HG03280 (cell line): ENCODE results near the gene ZC3HAV1.
"Not testable (repeated sequence)": the region's sequence is repeated elsewhere in the genome, so short reads cannot be mapped to it uniquely, and the experiment has no call there.

Experiments
- ATAC-seq: cut with Tn5 transposase; IDR thresholded peaks from one replicate; pipeline ENCODE4 v1.9.1; 2021; ENCODE audit warnings: mild to moderate bottlenecking, moderate library complexity; ENCODE audit not compliant: unreplicated experiment

Gene ZC3HAV1

DNA sequence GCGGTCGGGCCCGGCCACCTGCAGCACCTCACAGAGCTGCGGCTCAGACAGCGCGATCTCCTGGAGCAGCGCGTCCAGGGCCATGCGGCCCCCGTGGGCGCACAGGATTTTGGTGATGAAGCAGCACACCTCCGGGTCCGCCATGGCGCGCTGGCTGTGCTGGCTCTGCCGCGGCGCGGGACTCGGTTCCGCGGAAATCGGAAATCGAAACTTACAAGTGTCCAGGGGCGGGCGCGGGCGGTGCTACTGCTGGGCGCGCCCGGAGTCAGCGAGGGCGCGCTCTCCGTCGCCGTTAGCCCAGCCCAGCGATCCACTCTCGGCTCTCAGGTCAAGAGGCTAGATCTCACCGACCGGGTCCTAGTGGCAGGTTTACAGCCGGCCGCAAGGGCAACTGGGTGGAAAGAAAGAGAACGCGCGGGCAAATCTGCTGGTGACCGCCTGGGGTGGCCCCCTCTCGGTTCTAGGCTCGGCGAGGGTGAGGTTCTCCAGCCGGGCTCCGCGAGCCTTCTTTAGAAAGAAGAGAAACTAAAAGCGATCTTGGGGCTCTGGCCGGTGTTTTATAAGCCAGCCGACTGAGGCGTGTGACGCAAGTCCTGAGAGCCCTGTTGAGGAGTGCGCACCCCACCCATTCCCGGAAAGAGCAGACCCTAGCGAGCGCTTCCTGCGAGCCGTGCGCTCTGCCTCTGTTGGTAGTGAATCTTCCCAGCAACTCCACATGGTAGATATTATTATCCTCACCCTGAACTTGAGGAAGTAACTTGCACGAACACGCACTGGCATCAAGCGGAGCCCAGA is at the start of gene ZC3HAV1:
Gene ZC3HAV1, minus strand, starts transcription at position 533 of the 795 bp plus-strand sequence. Its CDS starts 389 bp downstream, at position 144.
- ATAC-seq, result peak; percentile 74

DNA sequence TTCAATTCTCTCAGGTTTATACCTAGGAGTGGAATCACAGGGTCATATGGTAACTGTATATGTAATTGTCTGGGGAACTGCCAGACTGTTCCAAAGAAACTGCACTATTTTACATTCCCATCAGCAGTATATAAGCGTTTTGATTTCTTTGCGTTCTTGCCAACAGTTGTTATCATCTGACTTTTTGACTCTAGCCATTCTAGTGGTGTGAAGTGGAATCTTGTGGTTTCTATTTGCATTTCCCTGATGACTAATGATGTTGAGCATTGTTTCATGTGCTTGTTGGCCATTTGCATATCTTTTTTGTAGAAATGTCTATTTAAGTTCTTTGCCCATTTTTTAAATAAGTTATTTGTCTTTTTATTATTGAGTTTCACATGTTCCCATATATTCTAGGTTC is 44.3 kb upstream of the ZC3HAV1 start:
- no peak for ATAC-seq

DNA sequence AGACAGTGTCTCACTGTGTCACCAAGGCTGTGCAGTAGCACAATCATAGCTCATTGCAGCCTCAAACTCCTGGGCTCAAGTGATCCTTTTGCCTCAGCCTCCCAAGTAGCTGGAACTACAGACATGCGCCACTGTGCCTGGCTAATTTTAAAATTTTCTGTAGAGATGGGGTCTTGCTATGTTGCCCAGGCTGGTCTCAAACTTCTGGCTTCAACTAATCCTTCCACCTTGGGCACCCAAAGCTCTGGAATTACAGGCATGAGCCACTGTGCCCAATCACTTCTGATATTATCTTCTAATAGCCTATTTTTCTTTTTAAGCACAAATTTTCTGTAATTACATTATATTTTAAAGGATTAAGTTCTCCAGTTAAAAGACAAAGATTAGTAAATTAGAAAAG is 42.6 kb upstream of the ZC3HAV1 start:
- ATAC-seq, result no peak

DNA sequence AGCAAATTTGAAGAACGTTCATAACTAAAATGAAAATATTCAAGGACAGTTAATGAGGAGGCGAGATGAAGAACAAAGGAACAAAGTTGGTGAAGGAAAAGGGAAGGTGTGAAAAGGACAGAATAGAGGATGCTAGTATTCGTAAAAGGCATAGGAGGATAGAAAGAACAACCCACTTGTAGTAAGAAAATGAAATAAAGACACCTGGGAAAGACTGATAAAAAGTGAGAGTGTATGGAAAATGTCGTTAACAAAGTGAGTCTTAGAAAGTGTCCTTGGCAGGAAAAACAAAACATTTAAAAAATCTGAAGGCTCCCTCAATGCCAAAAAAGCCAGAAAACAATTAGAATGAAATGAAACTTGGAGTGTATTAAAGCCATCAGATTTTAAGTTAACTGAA is 29.6 kb upstream of the ZC3HAV1 start:
- ATAC-seq, result no peak

DNA sequence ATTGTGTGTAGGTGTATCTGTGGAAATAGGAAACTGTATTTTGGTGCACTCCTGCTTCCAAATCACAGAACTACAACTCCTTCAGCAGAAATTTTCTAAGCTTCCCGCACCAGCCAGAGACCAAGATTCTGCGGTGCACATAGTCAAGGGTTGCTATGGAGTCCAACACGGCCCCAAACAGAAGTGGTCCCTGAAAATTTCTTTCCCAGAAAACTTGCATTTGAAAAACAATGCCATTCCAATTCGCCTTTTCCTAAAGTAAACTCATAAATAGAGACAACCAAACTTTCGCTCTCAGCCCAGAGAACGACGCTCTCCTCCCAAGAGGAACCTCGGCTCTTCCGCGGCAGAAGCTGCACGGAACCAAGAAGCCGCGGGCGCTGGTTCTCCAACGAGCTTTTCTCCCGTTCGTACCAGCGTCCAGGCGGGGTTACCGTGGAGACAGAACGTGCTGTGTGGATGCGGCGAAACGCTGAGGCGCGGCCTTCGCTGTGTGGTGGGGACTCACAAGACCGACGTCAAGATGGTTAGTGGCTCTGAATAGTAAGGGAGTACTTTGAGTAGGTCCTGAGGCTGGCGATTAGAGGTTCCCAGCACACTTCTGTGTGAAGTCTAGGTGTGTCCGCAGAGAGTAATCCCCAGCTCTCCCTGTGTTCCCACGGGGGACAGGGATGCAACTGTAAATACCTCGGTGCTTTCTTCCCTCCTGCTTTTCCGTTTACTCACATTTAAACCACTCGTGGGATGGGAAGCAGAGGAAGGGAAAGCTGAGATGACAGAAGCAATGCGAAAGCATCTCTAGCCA is 24.0 kb upstream of the ZC3HAV1 start:
- peak; percentile 95 for ATAC-seq

DNA sequence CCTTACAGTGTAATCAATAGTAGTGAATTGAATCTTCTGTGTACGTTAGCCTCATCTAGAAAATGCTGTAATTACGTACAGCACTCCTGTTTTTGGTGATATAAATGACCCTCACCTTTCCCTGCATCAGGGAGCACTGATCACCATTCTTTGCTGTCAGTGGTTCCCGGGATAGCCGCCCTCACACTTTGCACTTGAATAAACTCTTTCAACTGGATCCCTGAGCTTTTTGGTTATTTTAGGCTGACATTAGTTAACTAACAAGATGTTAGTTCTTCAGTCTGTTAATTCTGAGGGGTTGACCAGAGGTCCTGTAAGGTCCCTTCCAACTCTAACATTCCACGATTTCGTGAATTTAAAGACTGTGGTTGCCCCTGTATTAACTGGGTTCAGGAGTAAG is 23.4 kb upstream of the ZC3HAV1 start:
- ATAC-seq, result no peak

DNA sequence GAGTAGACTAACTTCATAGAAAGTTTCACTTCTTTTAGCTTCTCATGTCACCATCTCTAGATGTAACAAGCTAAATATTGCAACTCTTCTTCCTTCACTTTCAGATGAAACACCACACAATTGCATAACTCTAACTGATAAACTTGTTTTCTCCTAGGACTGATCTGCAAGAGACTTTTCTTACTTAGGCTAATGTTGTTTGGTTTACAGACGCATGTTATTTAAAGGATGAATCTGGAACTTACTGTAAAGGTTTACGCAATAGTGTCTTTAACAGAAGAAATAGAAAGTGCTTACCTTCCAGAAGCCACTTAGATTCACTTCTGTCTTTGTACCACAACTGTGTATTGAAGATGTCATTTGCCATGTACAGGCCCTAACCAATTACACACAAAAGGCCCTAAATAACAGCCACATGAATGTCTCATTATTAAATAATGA is 22.1 kb upstream of the ZC3HAV1 start:
- no peak for ATAC-seq

DNA sequence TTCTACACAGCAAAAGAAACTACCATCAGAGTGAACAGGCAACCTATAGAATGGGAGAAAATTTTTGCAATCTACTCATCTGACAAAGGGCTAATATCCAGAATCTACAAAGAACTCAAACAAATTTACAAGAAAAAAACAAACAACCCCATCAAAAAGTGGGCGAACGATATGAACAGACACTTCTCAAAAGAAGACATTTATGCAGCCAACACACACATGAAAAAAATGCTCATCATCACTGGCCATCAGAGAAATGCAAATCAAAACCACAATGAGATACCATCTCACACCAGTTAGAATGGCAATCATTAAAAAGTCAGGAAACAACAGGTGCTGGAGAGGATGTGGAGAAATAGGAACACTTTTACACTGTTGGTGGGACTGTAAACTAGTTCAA is 20.3 kb upstream of the ZC3HAV1 start:
- ATAC-seq, result not testable (repeated sequence)

DNA sequence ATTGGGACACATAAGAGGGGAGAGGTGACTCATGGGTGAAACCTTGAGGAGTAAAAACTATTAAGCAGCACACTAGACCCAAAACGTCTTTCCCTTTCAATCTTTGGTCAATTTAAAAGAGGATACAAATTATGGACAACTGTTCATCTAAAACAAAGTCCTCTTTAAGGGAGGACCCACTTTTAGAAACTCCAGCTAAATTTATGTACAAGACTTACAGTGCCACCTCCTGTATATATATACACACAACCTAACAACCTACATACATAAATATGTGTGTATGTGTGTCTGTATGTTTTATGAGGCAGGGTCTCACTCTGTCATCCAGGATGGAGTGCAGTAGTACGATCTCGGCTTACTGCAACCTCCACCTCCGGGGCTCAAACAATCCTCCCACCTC is 18.1 kb upstream of the ZC3HAV1 start:
- ATAC-seq, result no peak

DNA sequence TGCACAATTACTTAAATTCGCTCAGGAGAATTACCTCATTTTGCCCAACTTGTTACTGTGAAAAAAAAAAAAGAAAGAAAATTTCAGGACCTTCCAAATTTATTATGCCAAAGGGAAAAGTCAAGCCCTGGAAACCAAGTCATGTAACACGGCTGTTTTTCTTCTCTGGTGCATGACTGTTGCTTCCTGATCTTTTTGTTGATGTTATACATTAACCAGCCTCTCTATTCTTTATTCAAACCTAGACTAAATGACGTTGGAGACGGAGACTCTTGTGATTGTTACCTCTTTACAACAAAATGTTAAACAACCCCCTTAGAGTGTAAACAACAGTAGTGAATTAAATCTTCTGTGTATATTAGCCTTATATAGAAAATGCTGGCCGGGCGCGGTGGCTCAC is 16.1 kb upstream of the ZC3HAV1 start:
- no peak for ATAC-seq

DNA sequence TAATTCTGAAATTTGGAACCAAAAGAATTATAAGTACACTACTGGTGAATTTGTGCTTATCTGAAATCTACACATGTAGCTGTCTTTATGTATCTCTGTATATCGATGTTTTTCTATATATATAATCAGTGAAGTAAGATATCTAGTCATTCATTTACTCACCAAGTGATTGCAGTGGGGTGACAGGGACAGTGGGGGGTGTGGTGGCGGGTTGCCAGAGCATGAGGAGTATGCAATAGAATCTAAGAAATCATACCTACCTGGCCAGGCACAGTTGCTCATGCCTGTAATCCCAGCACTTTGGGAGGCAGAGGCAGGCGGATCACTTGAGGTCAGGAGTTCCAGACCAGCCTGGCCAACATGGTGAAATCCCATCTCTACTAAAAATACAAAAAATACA is 15.5 kb upstream of the ZC3HAV1 start:
- ATAC-seq, result not testable (repeated sequence)

DNA sequence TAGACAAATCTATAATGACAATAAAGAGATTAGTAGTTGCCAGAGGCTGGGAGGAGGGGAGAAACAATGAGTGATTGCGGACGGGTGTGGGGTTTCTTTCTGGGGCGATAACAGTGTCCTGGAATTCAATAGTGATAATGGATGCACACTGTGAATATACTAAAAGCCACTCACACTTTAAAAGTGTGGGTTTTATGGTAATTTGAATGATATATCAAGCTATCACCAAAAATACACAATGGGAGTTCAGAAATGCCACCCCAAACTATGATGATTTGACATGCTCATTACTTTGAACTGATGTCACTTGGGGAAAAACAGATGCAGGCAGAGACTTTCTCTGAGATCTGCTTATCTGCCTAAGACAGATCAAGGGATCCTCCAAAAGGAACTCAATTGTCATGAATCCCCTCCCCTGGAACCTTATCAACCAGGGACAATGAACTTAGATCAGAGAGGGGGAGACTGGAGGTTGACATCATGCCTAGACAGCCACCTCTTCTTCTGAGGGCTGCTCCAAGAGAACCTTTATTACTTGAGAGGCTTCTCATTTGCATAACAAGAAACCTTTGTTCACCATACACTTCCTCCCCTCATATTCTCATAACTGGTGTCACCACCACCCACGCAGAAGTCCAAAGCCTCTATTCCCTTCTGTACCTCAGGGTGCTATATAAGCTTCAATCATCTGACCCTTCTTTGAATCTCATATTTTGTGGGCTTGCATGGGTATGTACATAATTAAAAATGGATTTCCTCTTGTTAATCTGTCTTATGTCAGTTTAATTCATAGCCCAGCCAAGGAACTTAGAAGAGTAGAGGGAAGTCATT is 14.8 kb upstream of the ZC3HAV1 start:
- ATAC-seq, result peak; percentile 64

DNA sequence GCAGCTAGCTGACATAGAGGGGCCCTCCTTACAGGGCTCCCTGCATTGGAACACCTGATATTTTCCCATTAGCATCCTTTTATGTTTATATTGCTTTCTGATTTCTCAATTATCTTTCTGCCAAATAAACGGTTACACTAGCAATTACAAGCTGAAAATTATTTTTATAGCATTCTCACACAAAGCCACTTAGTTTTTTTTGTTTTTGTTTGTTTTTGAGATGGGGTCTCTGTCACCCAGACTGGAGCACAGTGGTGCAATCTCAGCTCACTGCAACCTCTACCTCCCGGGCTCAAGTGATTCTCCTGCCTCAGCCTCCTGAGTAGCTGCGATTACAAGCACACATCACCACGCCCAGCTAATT is 9.9 kb upstream of the ZC3HAV1 start:
- ATAC-seq, result no peak

DNA sequence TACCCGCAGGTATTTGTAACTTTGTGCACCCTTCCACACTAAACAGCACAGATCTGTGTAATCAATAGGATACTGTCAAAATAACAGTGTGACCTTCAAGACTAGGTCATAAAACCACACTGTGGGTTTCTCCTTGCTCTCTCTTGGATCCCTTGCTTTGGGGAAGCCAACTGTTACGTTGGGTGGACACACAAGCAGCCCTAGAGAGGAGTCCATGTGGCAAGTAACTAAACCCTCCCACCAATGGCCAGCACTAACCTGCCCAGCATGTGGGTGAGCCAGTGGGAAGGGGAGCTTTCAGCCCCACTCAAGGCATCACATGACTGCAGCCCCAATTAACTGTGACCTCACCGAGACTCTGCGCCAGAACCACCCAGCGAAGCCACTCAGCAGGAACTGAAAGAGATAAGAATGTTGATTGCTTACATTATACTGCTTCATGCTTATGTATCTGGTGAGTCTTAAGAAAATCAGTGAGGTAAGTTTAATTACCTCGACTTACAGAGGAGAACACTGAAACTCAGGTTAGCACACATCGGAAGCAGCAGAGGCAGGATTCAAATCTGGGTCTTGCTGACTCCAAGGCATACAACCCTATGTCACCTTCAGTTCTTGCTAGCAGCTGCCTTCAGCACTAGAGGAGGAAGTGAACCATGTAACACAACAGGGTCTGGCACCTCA is 9.4 kb upstream of the ZC3HAV1 start:
- peak; percentile 81 for ATAC-seq

DNA sequence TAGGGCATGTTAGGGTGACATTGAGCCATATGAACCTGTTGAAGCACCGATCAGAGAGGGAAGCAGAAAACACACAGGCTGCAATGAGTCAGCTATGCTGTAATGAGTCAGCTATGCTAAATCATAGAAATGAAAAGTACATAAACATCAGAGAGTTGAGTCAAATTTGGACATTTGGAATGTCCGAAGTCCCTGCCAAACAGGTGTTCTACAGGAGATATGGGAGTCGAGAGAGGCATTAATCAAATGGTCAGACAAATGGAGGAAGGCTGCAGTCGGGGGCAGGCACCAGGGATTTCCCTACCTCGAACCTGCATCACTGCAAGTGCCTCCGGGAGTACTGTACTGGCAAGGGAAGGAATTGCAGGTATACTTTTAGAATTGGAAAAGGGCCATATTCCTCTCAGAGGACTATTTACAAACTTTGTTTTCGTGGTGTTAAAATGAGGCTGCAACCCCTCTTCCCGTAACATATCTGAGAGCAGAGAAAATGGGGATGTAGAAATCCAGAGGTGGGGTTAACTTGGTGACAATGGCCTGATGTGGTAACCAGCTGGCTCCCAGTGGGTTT is 8.8 kb upstream of the ZC3HAV1 start:
- peak; percentile 64 for ATAC-seq

DNA sequence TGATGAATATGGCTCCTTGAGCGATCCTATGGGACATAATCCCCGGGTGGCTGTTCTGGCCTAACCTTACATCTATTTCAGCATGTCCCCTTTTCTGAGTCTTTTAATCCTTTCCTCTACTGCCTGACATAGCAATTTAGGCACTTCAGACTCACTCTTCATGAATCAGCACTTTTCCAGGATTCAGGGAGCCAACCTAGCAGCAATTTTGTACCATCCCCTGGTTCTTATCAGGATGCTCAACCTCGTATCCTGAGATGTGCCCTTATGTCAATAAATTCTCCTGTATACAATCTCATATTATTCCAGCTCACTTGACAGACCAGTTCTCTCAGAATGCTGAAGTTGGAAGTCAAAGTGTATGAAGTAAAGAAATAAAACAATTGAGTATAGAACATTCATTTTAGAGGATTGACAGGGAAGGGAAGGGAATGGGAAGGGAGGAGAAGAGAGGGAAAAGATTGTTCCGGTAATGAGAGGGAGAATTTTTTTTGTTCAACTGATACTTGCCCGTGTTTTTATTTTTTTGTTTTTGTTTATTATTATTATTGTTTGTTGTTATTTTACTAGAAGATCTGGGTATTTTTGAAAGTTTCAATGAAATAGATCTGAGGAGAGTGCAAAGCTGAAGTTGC is 8.2 kb upstream of the ZC3HAV1 start:
- no peak for ATAC-seq

DNA sequence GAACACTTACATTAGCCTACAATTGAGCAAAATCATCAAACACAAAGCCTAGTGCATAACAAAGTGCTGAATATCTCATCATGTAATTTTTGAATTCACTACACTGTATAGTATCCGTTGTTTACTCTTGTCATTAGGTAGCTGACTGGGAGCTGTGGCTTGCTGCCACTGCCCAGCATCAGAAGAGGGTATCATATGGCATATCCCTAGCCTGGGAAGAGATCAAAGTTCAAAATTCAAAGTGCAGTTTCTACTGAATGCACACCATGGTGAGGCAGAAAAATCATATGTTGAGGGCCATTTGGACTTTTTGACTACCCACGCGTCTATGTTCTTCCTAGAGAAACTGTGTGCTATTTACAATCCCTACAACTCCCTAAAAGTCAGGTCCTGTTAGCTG is 7.5 kb upstream of the ZC3HAV1 start:
- no peak for ATAC-seq

DNA sequence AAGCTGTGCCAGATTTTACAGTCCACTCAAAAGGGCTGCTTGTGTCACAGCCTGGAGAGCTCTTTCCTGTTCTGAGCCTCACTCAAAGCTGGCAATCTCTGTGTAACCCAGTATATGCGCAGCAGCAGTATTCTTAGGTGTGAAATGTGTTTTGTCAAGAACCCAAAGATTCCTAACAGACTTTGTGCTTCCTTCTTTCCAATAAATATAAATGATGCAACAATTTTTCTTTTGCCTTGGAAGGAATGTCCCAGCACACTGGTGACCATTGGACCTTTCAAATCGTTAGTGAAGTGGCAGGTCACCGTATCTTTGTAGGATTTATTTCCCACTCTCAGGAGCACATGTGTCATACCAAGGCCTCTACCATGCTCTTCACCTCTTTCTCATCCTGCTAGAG is 5.6 kb upstream of the ZC3HAV1 start:
- ATAC-seq, result no peak

DNA sequence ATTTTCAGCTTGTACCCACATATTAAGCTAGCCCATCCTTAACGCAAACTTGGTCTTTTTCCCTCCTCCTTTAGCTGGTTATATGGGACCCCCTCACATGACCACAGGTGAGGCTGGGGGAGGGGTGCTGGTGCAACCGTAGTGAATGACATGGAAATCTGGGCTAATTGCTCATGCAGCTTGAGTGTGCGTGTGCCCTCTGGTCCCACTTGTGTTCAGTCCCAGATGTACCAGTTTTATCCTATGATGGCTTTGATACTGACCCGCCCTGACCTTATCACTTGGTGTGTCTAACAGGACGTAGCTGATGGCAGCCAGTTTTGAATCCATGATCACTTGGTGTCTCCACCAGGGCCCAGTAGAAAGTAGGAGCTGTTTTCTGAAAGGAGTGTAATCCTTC is 5.1 kb upstream of the ZC3HAV1 start:
- no peak for ATAC-seq

DNA sequence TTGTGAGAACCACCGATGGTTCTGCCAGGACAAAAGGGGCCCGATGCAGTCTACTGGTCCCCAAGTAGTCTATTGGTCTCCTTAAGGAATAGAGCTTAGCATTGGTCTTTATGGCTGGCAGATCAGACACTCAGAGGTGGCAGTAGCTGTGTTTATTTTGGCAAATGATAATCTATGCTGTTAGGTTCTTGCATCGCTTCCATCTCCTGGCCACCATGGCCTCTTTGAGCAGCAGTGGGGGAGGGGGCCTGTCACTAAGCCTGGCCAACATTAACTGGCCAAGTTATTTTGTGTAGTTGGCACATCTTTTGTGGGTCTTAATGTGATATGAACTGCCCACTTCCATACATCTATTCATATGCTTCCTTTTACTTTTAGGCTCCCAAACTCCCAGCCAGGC is 4.5 kb upstream of the ZC3HAV1 start:
- ATAC-seq, result no peak
